ENCODE data around the gene PDYN.

PDYN gene

GRCh38 chr20:1951436-1952115 lies 42.3 kb downstream of the PDYN start:
- DNase-seq (ENCODE audit: low read depth in 2 of 2): no peak

GRCh38 chr20:1950836-1951235 lies 43.0 kb downstream of the PDYN start:
- no peak for DNase-seq (ENCODE audit: low read depth in 2 of 2)

DNA sequence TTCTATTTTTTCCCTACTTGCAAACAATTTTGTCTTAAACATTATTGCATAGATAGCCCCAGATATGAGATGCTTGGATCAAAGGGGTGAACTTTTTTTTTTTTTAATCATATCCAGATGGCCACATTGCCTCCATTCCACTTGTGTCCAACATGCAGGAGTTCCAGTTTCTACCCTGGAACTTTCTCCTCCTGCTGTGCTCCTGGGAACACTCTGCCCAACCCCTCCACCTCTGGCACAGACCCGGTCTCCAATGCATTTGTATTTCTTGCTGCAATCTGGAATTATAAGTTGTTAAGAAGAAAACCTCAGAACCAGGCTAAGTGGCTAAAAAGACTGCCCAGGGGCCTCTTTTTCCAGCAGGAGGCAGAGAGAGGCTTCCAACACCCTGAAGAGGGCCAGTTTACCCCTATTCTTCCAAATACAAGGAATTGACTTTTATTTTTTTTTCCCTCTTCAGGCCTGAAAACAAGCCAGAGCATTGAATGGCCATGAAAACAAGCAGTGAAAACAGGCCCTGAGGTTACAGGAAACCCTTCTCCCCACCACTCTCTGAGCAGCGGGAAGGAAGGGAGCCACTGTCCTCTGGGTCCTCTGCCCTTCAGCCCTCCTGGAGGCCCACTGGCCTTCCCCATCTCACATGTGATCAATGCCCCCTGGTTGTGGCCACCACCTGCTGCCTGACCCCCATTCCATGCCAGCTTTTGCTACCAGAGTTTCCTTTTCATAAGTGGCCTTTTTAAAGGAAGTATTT lies 44.3 kb downstream of the PDYN start:
- DNase-seq (ENCODE audit: low read depth in 2 of 2): no peak

- no peak for DNase-seq (ENCODE audit: low read depth in 2 of 2)
Observed at GRCh38 chr20:1947535-1947846, 46.4 kb downstream of the PDYN start.

DNA sequence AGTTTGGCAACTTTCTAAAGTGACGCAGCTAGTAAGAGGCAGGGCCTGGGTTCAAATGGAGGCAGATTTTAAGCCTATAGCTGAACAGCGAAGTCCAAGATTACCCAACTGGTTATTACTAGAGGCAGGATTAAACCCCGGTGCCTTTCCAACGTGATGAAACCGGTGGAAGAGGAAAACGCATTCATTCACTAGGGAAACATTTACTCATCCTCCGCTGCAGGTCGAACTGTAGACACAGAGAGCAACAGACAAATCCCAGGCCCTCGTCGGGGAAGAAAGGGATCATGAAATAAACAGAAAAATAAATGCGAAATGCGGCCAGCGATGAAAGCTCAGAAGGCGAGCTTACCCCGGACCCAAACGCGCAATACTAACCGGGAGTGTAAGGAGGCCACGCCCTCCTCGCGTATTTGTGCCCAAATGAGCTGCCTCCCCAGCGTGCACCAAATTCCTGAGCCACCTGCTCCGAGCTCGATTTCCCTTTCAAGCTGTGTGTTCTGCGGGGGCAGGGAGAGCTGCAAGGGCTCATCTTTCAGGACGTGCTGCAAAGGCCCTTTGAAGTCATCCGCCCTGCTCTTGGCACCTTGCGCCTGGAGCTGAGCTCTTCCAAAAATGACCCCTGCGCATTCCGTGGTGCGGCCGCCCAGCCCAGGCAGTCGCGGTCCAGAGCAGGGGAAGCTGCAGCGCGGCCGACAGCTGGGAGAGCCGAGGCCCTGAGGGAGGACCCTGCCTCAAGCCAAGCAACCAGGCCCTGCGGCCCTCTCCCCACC lies 46.9 kb downstream of the PDYN start:
- no peak for DNase-seq (ENCODE audit: low read depth in 2 of 2)

DNA sequence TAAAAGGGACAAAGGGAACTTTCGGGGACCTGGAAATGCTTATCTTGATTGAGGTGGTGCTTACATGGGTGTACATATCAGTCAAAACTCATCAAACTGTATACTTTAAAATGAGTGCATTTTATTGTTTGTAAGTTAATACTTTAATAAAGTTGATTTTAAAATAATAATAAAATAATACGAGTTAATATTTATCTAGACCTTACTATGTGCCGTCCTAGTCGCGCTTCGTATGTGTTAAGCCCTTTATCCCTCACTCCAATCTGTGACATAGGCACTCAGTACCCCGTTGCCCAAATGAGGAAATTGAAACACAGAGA lies 47.5 kb downstream of the PDYN start:
- no peak for DNase-seq (ENCODE audit: low read depth in 2 of 2)

GRCh38 chr20:1945660-1946059 lies 48.2 kb downstream of the PDYN start:
- DNase-seq (ENCODE audit: low read depth in 2 of 2): no peak

DNA sequence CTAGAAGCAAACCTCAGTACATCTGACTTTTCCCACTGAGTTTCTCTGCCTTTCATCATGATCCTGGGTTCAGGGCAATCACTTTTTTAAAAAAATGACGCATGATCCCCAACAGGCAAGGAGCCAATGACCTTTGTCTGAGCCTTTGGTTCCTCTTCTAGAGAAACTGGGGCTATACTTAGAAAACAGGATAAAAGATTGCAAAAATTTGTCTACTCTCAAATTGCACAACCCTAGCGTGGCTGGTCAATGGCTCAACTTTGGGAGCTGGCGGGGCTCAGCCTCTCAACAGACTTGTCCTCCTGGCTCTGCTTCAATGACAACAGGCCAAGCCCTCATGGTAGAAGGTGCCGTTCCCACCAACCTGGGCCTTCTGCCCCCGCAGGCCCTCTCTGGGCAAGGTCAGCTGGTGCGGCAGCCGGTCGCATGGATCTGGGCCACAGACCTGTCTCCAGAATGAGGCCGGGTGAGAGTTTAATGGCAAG lies 48.7 kb downstream of the PDYN start:
- no peak for DNase-seq (ENCODE audit: low read depth in 2 of 2)

- no peak for DNase-seq (ENCODE audit: low read depth in 2 of 2)
Observed at GRCh38 chr20:1944345-1945091, 49.3 kb downstream of the PDYN start.

- DNase-seq (ENCODE audit: low read depth in 2 of 2): no peak
Observed at GRCh38 chr20:1943275-1944002, 50.4 kb downstream of the PDYN start.

- no peak for DNase-seq (ENCODE audit: low read depth in 2 of 2)
Observed at GRCh38 chr20:1942486-1943274, 51.2 kb downstream of the PDYN start.

GRCh38 chr20:1942061-1942460 lies 51.8 kb downstream of the PDYN start:
- no peak for DNase-seq (ENCODE audit: low read depth in 2 of 2)

GRCh38 chr20:1941226-1941625 lies 52.6 kb downstream of the PDYN start:
- DNase-seq (ENCODE audit: low read depth in 2 of 2): no peak

DNA sequence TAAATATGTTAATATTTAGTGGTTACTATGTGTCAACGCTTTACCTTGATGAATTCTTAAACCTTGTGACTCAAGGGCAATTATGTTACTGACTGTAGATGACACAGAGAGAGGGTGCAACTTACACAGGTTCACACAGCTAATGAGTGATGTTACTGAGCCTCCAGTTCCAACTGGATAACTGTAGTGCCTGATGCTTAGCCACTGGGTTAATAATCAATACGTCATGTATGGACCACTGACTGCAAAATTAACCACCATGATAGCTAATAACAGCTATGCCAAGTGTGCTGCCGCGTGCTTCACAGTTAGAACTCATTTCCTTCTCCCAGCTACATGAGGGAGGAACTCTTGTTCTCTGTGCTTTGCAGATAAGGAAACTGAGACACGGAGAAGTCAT lies 53.3 kb downstream of the PDYN start:
- DNase-seq (ENCODE audit: low read depth in 2 of 2): no peak

DNA sequence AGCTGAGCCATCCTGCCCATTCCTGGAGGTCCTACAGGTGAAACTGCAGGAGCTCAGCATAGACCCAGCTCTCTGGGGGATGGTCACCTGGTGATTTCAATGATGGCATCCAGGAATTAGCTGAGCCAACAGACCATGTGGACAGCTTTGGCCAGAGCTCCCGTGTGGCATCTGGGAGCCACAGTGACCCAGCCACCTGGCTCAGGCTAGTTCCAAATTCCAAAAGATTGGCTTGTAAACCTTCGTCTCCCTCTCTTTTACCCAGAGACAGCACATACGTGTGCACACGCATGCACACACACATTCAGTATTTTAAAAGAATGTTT lies 54.6 kb downstream of the PDYN start:
- DNase-seq (ENCODE audit: low read depth in 2 of 2): no peak

DNA sequence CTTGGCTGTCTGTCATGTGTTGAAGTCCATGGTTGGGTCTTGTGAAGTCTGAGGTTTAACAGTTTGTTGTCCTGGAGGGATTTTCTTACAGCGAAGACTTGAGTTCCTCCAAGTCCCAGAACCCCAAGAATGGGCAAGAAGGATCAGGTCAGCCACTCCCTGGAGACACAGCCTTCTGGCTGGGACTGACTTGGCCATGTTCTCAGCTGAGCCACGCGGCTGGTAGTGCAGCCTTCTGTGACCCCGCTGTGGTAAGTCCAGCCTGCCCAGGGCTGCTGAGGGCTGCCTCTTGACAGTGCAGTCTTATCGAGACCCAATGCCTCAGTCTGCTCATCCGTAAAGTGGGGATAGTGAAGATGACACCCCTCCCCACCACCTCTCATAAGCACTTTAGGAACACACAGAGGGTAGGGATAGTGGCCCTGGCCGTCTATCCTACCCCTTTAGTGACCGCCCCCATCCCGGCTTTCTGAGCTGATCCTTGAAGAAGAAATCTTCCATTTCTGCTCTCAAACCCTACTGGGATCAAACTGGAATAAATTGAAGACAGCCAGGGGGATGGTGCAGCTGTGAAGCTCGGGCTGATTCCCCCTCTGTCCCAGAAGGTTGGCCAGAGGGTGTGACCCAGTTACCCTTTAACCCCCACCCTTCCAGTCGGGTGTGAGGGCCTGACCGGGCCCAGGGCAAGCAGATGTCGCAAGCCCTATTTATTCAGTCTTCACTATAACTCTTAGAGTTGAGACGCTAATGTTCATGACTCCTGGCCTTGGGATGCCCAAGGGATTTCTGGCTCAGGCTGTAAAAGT lies 55.2 kb downstream of the PDYN start:
- DNase-seq (ENCODE audit: low read depth in 2 of 2): no peak

- no peak for DNase-seq (ENCODE audit: low read depth in 2 of 2)
Observed at GRCh38 chr20:1937316-1937976, 56.4 kb downstream of the PDYN start.

DNA sequence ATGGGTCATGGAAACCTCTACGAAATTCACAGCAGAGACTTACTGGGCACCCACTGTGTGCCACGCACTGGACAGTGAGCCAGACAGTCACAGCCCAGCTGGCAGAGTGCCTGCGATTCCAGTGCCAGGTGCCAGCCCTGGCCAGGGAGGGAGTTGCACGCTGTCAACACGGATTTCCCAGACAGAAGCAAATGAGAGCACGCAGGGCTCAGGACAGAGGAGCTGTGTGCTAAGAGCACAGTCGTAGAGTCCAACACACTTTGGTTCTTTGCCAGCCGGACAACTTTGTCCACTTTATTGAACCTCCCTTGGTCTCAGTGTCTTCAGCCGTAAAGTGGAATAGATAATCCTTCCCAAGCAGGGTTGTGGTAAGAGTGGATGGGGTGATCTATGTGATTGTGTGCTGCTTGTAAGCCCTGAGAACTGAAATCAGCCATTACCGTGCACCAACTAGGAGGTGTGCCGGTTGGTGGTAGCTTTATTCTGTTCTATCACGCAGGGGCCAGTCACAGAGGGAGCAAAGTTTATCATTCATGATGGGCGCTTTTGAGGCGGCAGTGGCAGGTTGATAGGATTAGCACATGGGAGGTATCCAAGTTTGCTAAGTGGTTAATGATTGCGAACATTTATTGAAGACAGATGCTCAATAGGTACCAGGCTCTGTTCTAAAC lies 58.0 kb downstream of the PDYN start:
- no peak for DNase-seq (ENCODE audit: low read depth in 2 of 2)

Data from stimulated activated CD4-positive, alpha-beta T cell treated with anti-CD3 and anti-CD28 coated beads, Interleukin-4, amount 100 ng/mL, for 48 hours (primary cell).